GM12892 (cell line): ENCODE measurements around the gene ZNF554.
A peak's percentile ranks its signal among the peaks of the same experiment; 100 is the strongest.
"Not testable (repeated sequence)": the region's sequence is repeated elsewhere in the genome, so short reads cannot be mapped to it uniquely, and the experiment has no call there.

ENCODE experiments used
- DNase-seq: peaks from one replicate; pipeline ENCODE4 v3.0.0; 2011; ENCODE audit not compliant: insufficient read length
- FAIRE-seq: peaks from 2 replicates; lab custom pipeline; 2011; peaks lifted over from hg19 to GRCh38; lab: Jason Lieb, UNC
- POLR2A ChIP-seq: IDR thresholded peaks from 2 replicates; pipeline ENCODE4 v1.6.1; 2011; ENCODE audit warnings: low read depth, low read length, control low read depth
- POLR2AphosphoS5 ChIP-seq: IDR thresholded peaks from 2 replicates; pipeline ENCODE4 v1.6.1; 2011; ENCODE audit warnings: low read depth, low read length, control low read depth
- TAF1 ChIP-seq: IDR thresholded peaks from 2 replicates; pipeline ENCODE4 v1.6.1; 2011; ENCODE audit warnings: low read depth, mild to moderate bottlenecking, control low read depth, low read length, borderline replicate concordance

The ZNF554 gene

DNA sequence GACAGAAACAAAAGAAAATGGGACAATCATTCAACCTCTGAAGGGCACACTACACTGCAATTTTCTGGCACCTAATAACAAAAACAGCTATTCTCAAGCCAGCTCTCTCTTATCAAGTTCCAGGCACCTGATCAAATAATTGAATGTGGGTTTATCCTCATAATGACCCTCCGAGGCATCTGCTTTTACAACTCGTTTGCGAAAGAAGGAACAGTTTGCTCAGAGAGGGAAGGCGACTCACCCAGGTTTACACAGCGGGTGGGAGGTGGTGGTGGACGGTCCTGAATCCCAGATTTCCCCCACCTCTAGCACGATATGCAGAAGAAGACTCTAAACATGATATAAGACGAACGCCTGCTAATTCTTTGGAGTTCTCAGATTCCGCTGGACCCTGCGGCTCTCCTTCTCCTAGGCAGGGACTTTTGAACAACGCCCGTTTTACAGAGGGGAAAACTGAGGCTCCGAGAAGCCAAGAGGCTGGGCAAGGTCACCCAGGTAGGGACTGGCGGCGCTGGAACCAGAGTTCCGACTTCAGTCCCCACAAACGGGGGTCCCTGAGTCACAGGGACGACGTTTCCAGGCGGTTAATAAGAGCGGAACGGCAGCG lies 37.2 kb upstream of the ZNF554 start:
- FAIRE-seq: peak; percentile 62
- no peak for DNase-seq

DNA sequence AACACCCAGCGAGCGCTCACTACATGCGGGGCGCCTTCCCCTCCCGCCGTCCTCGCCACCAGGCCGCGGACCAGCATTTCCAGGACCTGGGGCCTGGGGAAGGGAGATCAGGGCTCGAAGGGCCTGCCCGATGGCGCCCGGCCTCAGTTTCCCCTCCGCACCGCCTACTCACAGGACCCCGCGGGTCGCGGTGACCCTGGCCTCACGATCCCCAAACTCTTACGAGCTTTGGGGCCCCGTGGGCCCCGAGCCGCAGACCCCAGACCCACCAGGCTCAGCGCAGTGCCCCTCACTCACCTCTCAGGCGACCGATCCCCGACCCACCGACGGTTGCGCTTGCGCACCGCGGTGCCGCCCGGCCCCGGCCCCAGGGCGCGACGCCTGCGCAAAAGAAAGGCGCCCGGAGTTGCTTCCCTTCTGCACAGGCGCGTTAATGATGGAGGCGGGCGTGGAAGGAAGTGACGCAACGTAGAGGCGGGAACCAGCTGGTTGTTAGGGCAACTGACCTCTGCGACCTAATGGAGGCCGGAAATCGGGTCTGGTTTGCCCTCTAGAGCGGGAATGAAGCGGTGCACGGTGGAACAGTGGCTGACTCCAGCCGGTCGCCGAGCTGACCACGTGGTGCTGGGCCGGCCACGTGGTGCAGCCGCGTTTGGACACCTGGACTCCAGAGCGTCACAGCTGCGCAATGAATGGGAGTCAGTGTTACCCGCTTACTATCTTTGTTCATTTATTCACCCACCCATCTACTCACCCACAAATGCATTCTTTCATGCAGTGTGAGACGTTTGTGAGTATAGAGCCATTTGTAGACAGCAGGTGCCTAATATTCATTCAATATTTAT lies 36.5 kb upstream of the ZNF554 start, which contains the start of gene SGTA:
SGTA (minus strand) TSS at position 338 of the 845 bp plus-strand sequence. CDS start 14,205 bp downstream, outside the sequence.
- TF ChIP-seq TAF1 (peak; percentile 35; the same call in 1 of the 2 replicates), POLR2A (peak; percentile 80), POLR2AphosphoS5 (no peak)
- FAIRE-seq: peak; percentile 100
- DNase-seq: peak; percentile 98

More for the DNA sequence above, 37.2 kb upstream of the ZNF554 start:
- TF ChIP-seq POLR2A (no peak), TAF1 (no peak), POLR2AphosphoS5 (no peak)

DNA sequence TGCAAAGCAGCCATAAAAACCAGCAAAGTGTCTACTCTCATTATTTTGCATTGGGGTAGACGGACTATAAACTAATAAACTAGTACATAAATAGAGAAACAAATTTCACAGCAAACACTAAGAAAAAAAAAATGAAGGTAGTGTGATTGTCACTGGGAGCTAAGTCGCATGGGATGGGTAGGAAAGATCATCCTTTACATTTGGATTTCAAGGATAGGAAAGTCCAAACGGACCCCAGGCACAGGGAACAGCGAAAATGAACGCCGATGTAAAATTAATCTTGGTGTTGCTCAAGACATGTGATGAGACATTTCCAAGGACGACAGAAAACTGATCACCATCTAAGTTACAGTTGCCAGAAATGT lies 35.9 kb upstream of the ZNF554 start:
- no peak for TF ChIP-seq POLR2AphosphoS5
- TF ChIP-seq TAF1: no peak
- TF ChIP-seq POLR2A: no peak
- FAIRE-seq (no peak), DNase-seq (no peak)

DNA sequence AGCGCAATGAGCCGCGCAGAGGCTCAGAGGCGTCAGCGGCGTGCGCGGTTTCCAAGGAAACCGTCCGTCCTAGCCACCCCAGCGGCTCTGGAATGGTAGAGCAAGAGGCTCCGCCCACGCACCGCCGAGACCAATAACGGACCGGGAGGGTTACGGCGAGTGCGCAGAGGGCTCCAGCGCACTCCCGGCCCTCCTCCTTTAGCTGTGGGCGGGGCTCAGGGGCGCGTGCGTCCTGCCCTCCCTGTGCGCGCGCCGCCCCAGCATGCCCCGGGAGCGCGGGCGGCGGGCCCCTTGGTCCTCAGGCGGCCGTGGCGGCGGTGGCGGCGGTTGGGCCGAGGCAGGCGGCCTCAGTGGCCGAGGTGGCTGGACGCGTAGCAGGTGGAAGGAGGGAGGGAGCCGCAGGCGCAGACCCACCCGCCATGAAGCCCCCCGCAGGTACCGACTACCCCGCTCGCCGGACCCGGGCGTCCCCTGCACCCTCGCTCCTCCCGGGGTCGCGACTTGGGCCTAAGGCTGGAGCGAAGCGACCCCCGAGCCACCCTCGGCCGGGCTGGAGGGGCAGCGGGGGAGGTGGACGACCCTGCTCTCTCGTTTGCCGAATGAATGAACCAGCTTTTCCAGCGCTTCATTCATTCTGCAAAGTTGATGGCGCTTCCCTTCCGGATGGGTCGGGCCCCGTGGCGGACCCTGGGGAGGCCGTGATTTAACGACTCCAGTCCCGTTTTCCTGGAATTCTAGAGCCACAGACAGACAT lies 34.2 kb upstream of the ZNF554 start, which contains the start of gene THOP1:
THOP1 (plus strand) TSS at position 260 of the 754 bp plus-strand sequence; CDS start at position 420, 160 bp downstream.
- peak; percentile 91 for DNase-seq
- FAIRE-seq: peak; percentile 90
- TF ChIP-seq POLR2A (peak; percentile 89), POLR2AphosphoS5 (peak; percentile 80), TAF1 (peak; percentile 73)

DNA sequence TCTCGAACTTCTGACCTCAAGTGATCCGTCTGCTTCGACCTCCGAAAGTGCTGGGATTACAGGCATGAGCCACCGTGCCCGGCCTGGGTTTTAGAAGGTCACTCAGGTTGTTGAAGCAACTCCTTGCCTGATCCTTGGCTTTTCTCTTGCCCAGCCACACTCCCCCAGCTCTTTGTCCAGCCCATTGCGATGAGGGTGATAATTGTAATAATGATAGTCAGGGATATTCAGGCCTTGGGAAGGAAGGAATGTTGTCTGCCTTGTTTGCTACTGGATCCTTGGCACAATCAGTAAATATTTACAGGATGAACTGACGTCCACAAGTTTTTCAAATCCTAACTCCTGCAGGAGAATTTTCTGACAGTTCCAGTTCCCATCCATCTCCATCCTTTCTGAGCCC lies 32.6 kb upstream of the ZNF554 start:
- no peak for DNase-seq
- TF ChIP-seq POLR2A (no peak), POLR2AphosphoS5 (no peak), TAF1 (no peak)
- no peak for FAIRE-seq

DNA sequence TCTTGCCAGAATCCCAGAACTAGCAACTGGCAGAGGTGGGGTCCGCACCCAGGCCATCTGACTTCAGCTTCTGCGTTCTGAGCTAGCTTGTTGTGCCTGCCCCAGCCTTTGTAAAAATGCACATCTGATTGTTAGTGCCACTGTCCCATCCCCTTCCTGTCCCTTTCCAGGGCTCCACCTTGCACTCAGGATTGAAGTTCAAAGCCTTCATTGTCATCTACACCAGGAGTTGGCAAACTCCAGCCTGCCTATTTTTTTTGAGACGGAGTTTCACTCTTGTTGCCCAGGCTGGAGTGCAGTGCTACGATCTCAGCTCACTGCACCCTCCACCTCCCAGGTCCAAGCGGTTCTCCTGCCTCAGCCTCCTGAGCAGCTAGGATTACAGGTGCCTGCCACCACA lies 31.4 kb upstream of the ZNF554 start:
- DNase-seq: no peak
- TF ChIP-seq POLR2A (no peak), POLR2AphosphoS5 (no peak), TAF1 (no peak)
- FAIRE-seq: no peak

DNA sequence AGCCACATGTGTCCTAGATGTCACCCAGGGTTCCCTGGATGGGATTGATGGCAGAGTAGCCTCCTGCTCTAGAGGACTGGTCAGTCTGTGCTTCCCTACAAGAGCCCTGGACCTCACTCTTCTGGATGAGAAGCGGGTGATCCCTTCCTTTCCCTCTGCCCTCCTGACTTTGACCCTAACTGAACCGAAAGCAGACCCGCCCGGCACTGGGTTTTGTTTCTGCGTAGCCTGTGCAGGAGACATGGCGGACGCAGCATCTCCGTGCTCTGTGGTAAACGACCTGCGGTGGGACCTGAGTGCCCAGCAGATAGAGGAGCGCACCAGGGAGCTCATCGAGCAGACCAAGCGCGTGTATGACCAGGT lies 29.5 kb upstream of the ZNF554 start:
- FAIRE-seq (no peak), DNase-seq (no peak)
- TF ChIP-seq POLR2AphosphoS5: no peak
- TF ChIP-seq TAF1: no peak
- TF ChIP-seq POLR2A: no peak

DNA sequence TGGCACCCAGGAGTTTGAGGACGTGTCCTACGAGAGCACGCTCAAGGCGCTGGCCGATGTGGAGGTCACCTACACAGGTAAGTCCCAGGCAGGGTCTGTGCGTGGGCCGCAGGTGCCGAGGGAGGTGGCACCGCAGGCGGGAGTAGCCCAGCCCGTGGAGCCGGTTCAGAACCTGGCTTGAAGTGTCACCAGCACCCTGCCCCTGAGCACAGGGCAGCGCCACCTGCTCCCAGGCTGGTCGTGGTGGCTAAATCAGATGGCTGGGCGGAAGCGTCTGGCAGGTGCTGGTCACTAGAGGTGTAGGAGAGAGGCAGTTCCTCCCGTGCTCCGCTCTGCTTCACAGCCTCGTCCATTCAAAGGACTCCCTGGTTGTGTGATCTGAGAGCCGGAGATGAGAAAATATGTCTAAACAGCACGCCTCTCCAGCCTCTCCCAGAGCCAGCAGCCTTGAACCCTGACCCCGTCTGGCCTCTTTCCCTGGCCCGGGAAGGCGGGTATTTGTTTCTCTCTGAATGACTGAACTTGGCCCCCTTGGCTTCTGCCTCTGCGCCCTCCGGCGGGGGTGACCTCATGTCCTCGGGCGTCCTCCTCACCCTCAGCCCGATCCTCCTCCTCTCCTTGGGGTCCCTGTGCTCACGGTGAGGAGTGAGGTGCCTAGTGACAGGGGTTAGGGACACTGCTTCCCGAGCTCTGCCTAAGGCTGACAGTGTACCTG lies 29.0 kb upstream of the ZNF554 start:
- DNase-seq (no peak), FAIRE-seq (no peak)
- TF ChIP-seq POLR2AphosphoS5: 0 out of 2 replicates have a peak, but pooled peaks have one; percentile 20
- no peak for TF ChIP-seq POLR2A

DNA sequence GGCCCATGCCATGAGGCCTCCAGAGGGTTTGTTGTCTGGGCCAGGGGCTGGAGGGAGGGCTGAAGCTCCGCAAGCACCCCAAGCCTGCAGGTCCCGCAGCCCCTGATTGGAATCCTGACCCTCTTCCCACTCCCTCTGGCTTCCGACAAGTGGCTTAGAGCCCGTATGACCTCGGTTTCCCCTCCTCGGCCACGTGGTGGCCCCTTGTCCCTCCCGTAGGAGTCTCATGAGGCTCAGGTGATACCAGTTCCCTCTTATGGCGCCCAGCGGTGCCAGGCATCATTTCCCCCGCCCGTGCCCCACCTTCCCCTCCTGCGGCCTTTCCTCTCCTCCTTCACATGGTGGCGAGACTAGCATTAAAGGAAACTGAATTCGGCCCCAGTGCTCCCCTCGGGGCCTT lies 28.2 kb upstream of the ZNF554 start:
- TF ChIP-seq TAF1: no peak
- no peak for TF ChIP-seq POLR2AphosphoS5
- TF ChIP-seq POLR2A: no peak
- DNase-seq: no peak
- no peak for FAIRE-seq

DNA sequence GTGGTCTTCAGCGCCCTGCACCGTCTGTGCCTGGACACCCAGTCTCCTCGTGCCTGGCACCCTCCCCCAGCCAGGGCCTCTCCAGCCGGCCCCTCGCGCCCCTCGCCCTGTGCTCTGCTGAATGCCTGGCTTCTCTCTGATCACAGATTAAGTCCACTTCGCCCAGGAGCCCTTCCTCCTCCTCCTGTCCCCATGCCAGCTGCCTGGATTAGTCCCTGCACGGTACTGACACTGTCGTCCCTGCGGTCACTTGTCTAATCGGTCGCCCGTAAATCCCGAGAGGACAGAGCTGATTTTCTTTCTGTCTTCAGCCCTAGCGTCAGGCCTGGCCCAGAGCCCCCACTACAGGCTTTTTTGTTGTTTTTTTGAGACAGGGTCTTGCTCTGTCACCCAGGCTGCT lies 27.8 kb upstream of the ZNF554 start:
- FAIRE-seq: no peak
- TF ChIP-seq POLR2A (no peak), TAF1 (no peak), POLR2AphosphoS5 (no peak)
- no peak for DNase-seq

DNA sequence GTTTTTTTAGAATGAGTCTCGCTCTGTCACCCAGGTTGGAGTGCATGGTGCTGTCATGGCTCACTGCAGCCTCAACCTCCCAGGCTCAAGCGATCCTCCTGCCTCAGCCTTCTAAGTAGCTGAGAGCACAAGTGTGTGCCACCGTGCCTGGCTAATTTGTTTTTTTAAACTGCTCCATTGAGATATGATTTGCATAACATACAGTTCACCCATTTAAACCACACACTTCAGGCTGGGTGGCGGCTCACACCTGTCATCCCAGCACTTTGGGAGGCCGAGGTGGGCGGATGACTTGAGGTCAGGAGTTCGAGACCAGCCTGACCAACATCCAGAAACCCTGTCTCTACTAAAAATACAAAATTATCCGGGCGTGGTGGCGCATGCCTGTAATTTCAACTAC lies 27.0 kb upstream of the ZNF554 start:
- not testable (repeated sequence) for DNase-seq
- peak; percentile 78 for FAIRE-seq
